ENCODE measurements around the gene ZFP57.

The ZFP57 gene

GRCh38 chr6:29633534-29633905 is 47.4 kb downstream of the ZFP57 start:
- H3K27ac ChIP-seq = peak overlapping the region; percentile 86
- H3K9me3 ChIP-seq (ENCODE audit: severe bottlenecking) = no peaks in the 10 kb centered on the region
- H3K27me3 ChIP-seq (ENCODE audit: insufficient read depth, low read depth, severe bottlenecking) = no peaks in the 10 kb centered on the region
- no peak for DNase-seq
- no peak for TF ChIP-seq CTCF (IDR thresholded peaks at IDR 0.05; ENCODE audit: low read depth, low read length)
- peak overlapping the region; percentile 68 for H3K4me3 ChIP-seq (ENCODE audit: low read depth, low read length)
- H3K36me3 ChIP-seq = peaks cover 13% of the 10 kb centered on the region

GRCh38 chr6:29632789-29633533 is 48.0 kb downstream of the ZFP57 start, which contains the start of gene GABBR1:
Gene GABBR1 (minus strand): TSS chr6:29633183. CDS start chr6:29632385, 798 bp downstream.
- no peaks in the 10 kb centered on the region for H3K9me3 ChIP-seq (ENCODE audit: severe bottlenecking)

GRCh38 chr6:29631860-29632731 is 48.9 kb downstream of the ZFP57 start:
- H3K9me3 ChIP-seq (ENCODE audit: severe bottlenecking) = no peaks in the 10 kb centered on the region
- peak overlapping the region; percentile 86 for H3K27ac ChIP-seq
- H3K4me3 ChIP-seq (ENCODE audit: low read depth, low read length) = peak overlapping the region; percentile 68
- peaks cover 13% of the 10 kb centered on the region for H3K36me3 ChIP-seq
- DNase-seq = peak; percentile 93
- TF ChIP-seq CTCF (IDR thresholded peaks at IDR 0.05; ENCODE audit: low read depth, low read length) = no peak
- H3K27me3 ChIP-seq (ENCODE audit: insufficient read depth, low read depth, severe bottlenecking) = no peaks in the 10 kb centered on the region

More at GRCh38 chr6:29632789-29633533, 48.0 kb downstream of the ZFP57 start, which contains the start of gene GABBR1:
- peak; percentile 97 for DNase-seq
- no peaks in the 10 kb centered on the region for H3K27me3 ChIP-seq (ENCODE audit: insufficient read depth, low read depth, severe bottlenecking)
- peak within 1 kb of the TSS; percentile 68 for H3K4me3 ChIP-seq (ENCODE audit: low read depth, low read length)
- peaks cover 13% of the 10 kb centered on the region for H3K36me3 ChIP-seq
- no peak for TF ChIP-seq CTCF (IDR thresholded peaks at IDR 0.05; ENCODE audit: low read depth, low read length)
- H3K27ac ChIP-seq = peak within 1 kb of the TSS; percentile 86

GRCh38 chr6:29631209-29631810 is 49.6 kb downstream of the ZFP57 start:
- Histone ChIP-seq H3K27me3 (ENCODE audit: insufficient read depth, low read depth, severe bottlenecking) (no peaks in the 10 kb centered on the region), H3K4me3 (ENCODE audit: low read depth, low read length) (no peak overlapping the region)

GRCh38 chr6:29630315-29630714 is 50.6 kb downstream of the ZFP57 start:
- H3K9me3 ChIP-seq (ENCODE audit: severe bottlenecking) = no peaks in the 10 kb centered on the region
- H3K27ac ChIP-seq = no peak overlapping the region
- H3K27me3 ChIP-seq (ENCODE audit: insufficient read depth, low read depth, severe bottlenecking) = no peaks in the 10 kb centered on the region
- H3K4me3 ChIP-seq (ENCODE audit: low read depth, low read length) = no peak overlapping the region
- DNase-seq = no peak
- TF ChIP-seq CTCF (IDR thresholded peaks at IDR 0.05; ENCODE audit: low read depth, low read length) = no peak
- peaks cover 16% of the 10 kb centered on the region for H3K36me3 ChIP-seq

More at GRCh38 chr6:29631209-29631810, 49.6 kb downstream of the ZFP57 start:
- H3K9me3 ChIP-seq (ENCODE audit: severe bottlenecking) = no peaks in the 10 kb centered on the region
- TF ChIP-seq CTCF (IDR thresholded peaks at IDR 0.05; ENCODE audit: low read depth, low read length) = no peak
- H3K36me3 ChIP-seq = peaks cover 13% of the 10 kb centered on the region
- no peak for DNase-seq
- no peak overlapping the region for H3K27ac ChIP-seq
